ENCODE results near the gene SMIM35. TPM values are rescaled to one million over a fixed set of nuclear protein-coding genes. Genes with fewer than 3 reads are reported as not detected.
A peak's percentile ranks its signal among the peaks of the same experiment; 100 is the strongest.

SMIM35 gene
- total and polyA plus RNA-seq, 2 of the 4 experiments (the other 2 are of a cell fraction): not detected

GRCh38 chr11:118012083-118012669, 74.6 kb downstream of the SMIM35 start:
- dilution Hi-C loops (cut with HindIII; ENCODE audit: low sequenced_read_pairs, unreplicated experiment): no loop called here
- CTCF ChIA-PET: no interaction called here

More at GRCh38 chr11:118012083-118012669, 74.6 kb downstream of the SMIM35 start:
- Histone ChIP-seq H3K18ac (ENCODE audit: low read depth, low read length) (no peak overlapping the region), H3K4me1 (ENCODE audit: control insufficient read depth, insufficient read depth, low read length) (no peaks in the 10 kb centered on the region), H2BK20ac (ENCODE audit: low read depth, low read length) (no peak overlapping the region), H3K23ac (ENCODE audit: low read depth, low read length) (no peak overlapping the region), H4K91ac (ENCODE audit: insufficient read depth, low read depth, low read length) (no peak overlapping the region), H3K27ac (ENCODE audit: insufficient read depth, low read length) (no peak overlapping the region), H4K5ac (ENCODE audit: low read depth, low read length) (no peak overlapping the region), H3K14ac (replicated peaks; ENCODE audit: low read depth, low read length) (no peak overlapping the region), H3K9me1 (ENCODE audit: insufficient read depth, low read length) (no peaks in the 10 kb centered on the region), H2BK5ac (ENCODE audit: low read depth, low read length, poor library complexity, severe bottlenecking) (no peak overlapping the region), H3K56ac (ENCODE audit: extremely low read depth, insufficient read depth, low read length) (no peak overlapping the region), H3K9me3 (ENCODE audit: control insufficient read depth, insufficient read depth, low read length) (no peaks in the 10 kb centered on the region), H3K9ac (ENCODE audit: low read depth, low read length) (no peak overlapping the region), H3K4ac (ENCODE audit: low read depth, low read length) (no peak overlapping the region), H3K27me3 (ENCODE audit: control insufficient read depth, insufficient read depth, low read length) (no peaks in the 10 kb centered on the region), H2BK120ac (ENCODE audit: low read depth, low read length) (no peak overlapping the region), H3K4me2 (ENCODE audit: low read depth, low read length) (no peak overlapping the region), H4K20me1 (ENCODE audit: insufficient read depth, low read length) (no peaks in the 10 kb centered on the region), H3K4me3 (ENCODE audit: insufficient read depth, low read depth, low read length) (no peak overlapping the region), H3K36me3 (ENCODE audit: control insufficient read depth, insufficient read depth, low read length) (no peaks in the 10 kb centered on the region), H2AK9ac (replicated peaks; ENCODE audit: low read depth, low read length, poor library complexity) (no peak overlapping the region), H2AK5ac (ENCODE audit: low read depth, low read length) (no peak overlapping the region), H2BK15ac (ENCODE audit: low read depth, low read length) (no peak overlapping the region), H2AFZ (replicated peaks; ENCODE audit: low read length, poor library complexity) (no peak overlapping the region), H3K79me1 (ENCODE audit: low read depth in 1 of 2, low read length in 2 of 2) (no peaks in the 10 kb centered on the region), H4K8ac (ENCODE audit: low read depth in 2 of 2, low read length in 2 of 2) (no peak overlapping the region)
- DNase-seq (peak; percentile 1), ATAC-seq (ENCODE audit: low read depth) (no peak)
- TF ChIP-seq ELK1 (IDR thresholded peaks at IDR 0.05; ENCODE audit: borderline replicate concordance, low read depth, low read length) (no peak), MAFK (IDR thresholded peaks at IDR 0.05; ENCODE audit: low read depth, low read length) (no peak), USF2 (IDR thresholded peaks at IDR 0.05; ENCODE audit: low read depth, low read length) (no peak), CHD1 (IDR thresholded peaks at IDR 0.05; ENCODE audit: low read depth, low read length) (no peak), MXI1 (IDR thresholded peaks at IDR 0.05; ENCODE audit: borderline replicate concordance, low read depth, low read length) (no peak), RCOR1 (IDR thresholded peaks at IDR 0.05; ENCODE audit: insufficient replicate concordance, low read length) (no peak), CTCF (conservative IDR thresholded peaks at IDR 0.05; ENCODE audit: low read depth, low read length) (no peak), FOS (IDR thresholded peaks at IDR 0.05; ENCODE audit: low read depth, low read length) (no peak), NFE2L2 (IDR thresholded peaks at IDR 0.05; ENCODE audit: low read depth, low read length) (no peak)
- no TSS peak for BruUV-seq (replicated peaks)
- in situ Hi-C loops (cut with MboI; ENCODE audit: low sequenced_read_pairs): no loop called here
- no CpG with 5 or more reads among the region's 7 CpGs for WGBS, 2 experiments (ENCODE audit: extremely low coverage in 2 of 2, insufficient read length in 1 of 2)
- intact Hi-C loops (cut with micrococcal nuclease): no loop called here
- POLR2A ChIA-PET (ENCODE audit: unreplicated experiment): no interaction called here
